H1 (cell line): Measurements from ENCODE around the gene ASTN1. TPM values are rescaled to one million over a fixed set of nuclear protein-coding genes. Genes with fewer than 3 reads are reported as not detected.

ENCODE experiments used
- CTCF ChIA-PET: fragments of 300-600 bp; sonication (Branson Sonifier 250); formaldehyde crosslinking; loops from one replicate; lab custom pipeline; 2021; ENCODE audit not compliant: partially characterized antibody; lab: Charles Lee
- POLR2A ChIA-PET: fragments of 300-600 bp; sonication (Branson Sonifier 250); formaldehyde crosslinking; loops from one replicate; lab custom pipeline; 2021; ENCODE audit warnings: inconsistent platforms; ENCODE audit not compliant: partially characterized antibody; lab: Charles Lee
- DNase-seq, 2 experiments: peaks; one replicate each; pipeline versions ENCODE4 v3.0.0 to v3.0.0-alpha.2; 2010 to 2022; ENCODE audit warnings: low spot score in 2 of 2, low read depth in 1 of 2, mixed read lengths in 1 of 2
- FAIRE-seq: peaks from 2 replicates; lab custom pipeline; 2011; peaks lifted over from hg19 to GRCh38; lab: Jason Lieb, UNC
- H2AFZ ChIP-seq: 2 replicates; pipeline ENCODE4 v1.8.1; 2012; ENCODE audit warnings: low read length, inconsistent platforms
- H2AK5ac ChIP-seq: 2 replicates; pipeline ENCODE4 v1.6.1; 2013; ENCODE audit warnings: low read depth, low read length
- H2BK120ac ChIP-seq: replicated peaks from 2 replicates; pipeline ENCODE3; 2013; ENCODE audit warnings: low read depth, low read length, inconsistent platforms
- H2BK12ac ChIP-seq: 2 replicates; pipeline ENCODE4 v1.6.1; 2013; ENCODE audit warnings: low read depth, low read length
- H2BK15ac ChIP-seq: 2 replicates; pipeline ENCODE4 v1.6.1; 2013; ENCODE audit warnings: low read length
- H2BK20ac ChIP-seq: 2 replicates; pipeline ENCODE4 v1.6.1; 2013; ENCODE audit warnings: low read length
- H2BK5ac ChIP-seq: 2 replicates; pipeline ENCODE4 v1.6.1; 2013; ENCODE audit warnings: low read depth, low read length
- H3K14ac ChIP-seq: 2 replicates; pipeline ENCODE4 v1.6.1; 2013; ENCODE audit warnings: inconsistent platforms; ENCODE audit not compliant: insufficient read length
- H3K18ac ChIP-seq: 2 replicates; pipeline ENCODE4 v1.6.1; 2013; ENCODE audit warnings: low read length; ENCODE audit errors: extremely low read depth
- H3K23ac ChIP-seq: 2 replicates; pipeline ENCODE4 v1.6.1; 2013; ENCODE audit warnings: inconsistent platforms; ENCODE audit not compliant: insufficient read length
- H3K23me2 ChIP-seq: 2 replicates; pipeline ENCODE4 v1.6.1; 2013; ENCODE audit warnings: low read depth, low read length
- H3K27ac ChIP-seq: 2 replicates; pipeline ENCODE4 v1.6.1; 2011; ENCODE audit warnings: low read depth, low read length, inconsistent platforms
- H3K27me3 ChIP-seq, 4 experiments: replicated peaks in 1 of 4; 1 replicate in 1 of 4; 2 replicates in 3 of 4; pipeline versions ENCODE4 v1.6.1 to v1.8.1; 2011 to 2013; ENCODE audit warnings: low read length in 3 of 4, mild to moderate bottlenecking in 3 of 4, inconsistent platforms in 2 of 4, mixed read lengths in 2 of 4, moderate library complexity in 1 of 4; ENCODE audit not compliant: control insufficient read depth in 3 of 4, insufficient read depth in 3 of 4; ENCODE audit errors: extremely low read depth in 1 of 4
- H3K36me3 ChIP-seq, 4 experiments: 2 replicates each; pipeline versions ENCODE4 v1.6.1 to v1.8.1; 2011 to 2013; ENCODE audit warnings: mild to moderate bottlenecking in 4 of 4, low read length in 3 of 4, moderate library complexity in 2 of 4, control low read depth in 1 of 4, inconsistent platforms in 1 of 4; ENCODE audit not compliant: insufficient read depth in 4 of 4, control insufficient read depth in 2 of 4
- H3K4ac ChIP-seq: replicated peaks from 2 replicates; pipeline ENCODE3; 2013; ENCODE audit warnings: low read length, low read depth, mixed read lengths, inconsistent platforms; ENCODE audit not compliant: insufficient read length
- H3K4me1 ChIP-seq, 4 experiments: replicated peaks in 1 of 4; 1 replicate in 1 of 4; 2 replicates in 3 of 4; pipeline versions ENCODE4 v1.6.1 to v1.8.1; 2011 to 2013; ENCODE audit warnings: low read length in 3 of 4, inconsistent platforms in 2 of 4, mixed read lengths in 1 of 4; ENCODE audit not compliant: insufficient read depth in 4 of 4, control insufficient read depth in 3 of 4
- H3K4me2 ChIP-seq, 2 experiments: 2 replicates each; pipeline versions ENCODE4 v1.6.1 to v1.8.1; 2011 to 2013; ENCODE audit warnings: low read depth in 2 of 2, low read length in 2 of 2, control low read depth in 1 of 2, inconsistent platforms in 1 of 2, mild to moderate bottlenecking in 1 of 2; ENCODE audit not compliant: insufficient read depth in 1 of 2
- H3K4me3 ChIP-seq, 4 experiments: fragments of 200-600, 300-600 bp in 1 of 4; sonication (generic), shearing (Covaris generic), sonication (Bioruptor Twin) in 1 of 4; 2 replicates each; pipeline versions ENCODE4 v1.5.1 to v1.8.1; 2011 to 2016; ENCODE audit warnings: low read length in 4 of 4, low read depth in 3 of 4, control low read depth in 2 of 4, inconsistent platforms in 2 of 4, mild to moderate bottlenecking in 2 of 4, mixed read lengths in 1 of 4, moderate library complexity in 1 of 4; ENCODE audit not compliant: insufficient read depth in 2 of 4; ENCODE audit errors: extremely low read depth in 1 of 4
- H3K56ac ChIP-seq: replicated peaks from 2 replicates; pipeline ENCODE3; 2013; ENCODE audit warnings: low read depth, mild to moderate bottlenecking, mixed read lengths, low read length, inconsistent platforms; ENCODE audit not compliant: insufficient read length
- H3K79me1 ChIP-seq: 2 replicates; pipeline ENCODE4 v1.6.1; 2013; ENCODE audit warnings: low read depth, low read length, control low read depth
- H3K79me2 ChIP-seq, 2 experiments: 2 replicates each; pipeline versions ENCODE4 v1.6.1 to v1.8.1; 2012 to 2013; ENCODE audit warnings: low read length in 2 of 2, mild to moderate bottlenecking in 2 of 2, inconsistent platforms in 1 of 2; ENCODE audit not compliant: insufficient read depth in 2 of 2, control insufficient read depth in 1 of 2
- H3K9ac ChIP-seq, 4 experiments: replicated peaks in 1 of 4; 1 replicate in 1 of 4; 2 replicates in 3 of 4; pipeline versions ENCODE4 v1.6.1 to v1.8.1; 2011 to 2013; ENCODE audit warnings: low read depth in 3 of 4, low read length in 3 of 4, control low read depth in 2 of 4, mild to moderate bottlenecking in 2 of 4, moderate library complexity in 2 of 4, inconsistent platforms in 1 of 4; ENCODE audit errors: extremely low read depth in 1 of 4
- H3K9me3 ChIP-seq, 2 experiments: 2 replicates each; pipeline versions ENCODE4 v1.6.1 to v1.8.1; 2012 to 2013; ENCODE audit warnings: mild to moderate bottlenecking in 2 of 2, moderate library complexity in 2 of 2, control low read depth in 1 of 2, inconsistent platforms in 1 of 2, low read depth in 1 of 2, low read length in 1 of 2, mixed read lengths in 1 of 2; ENCODE audit not compliant: insufficient read depth in 2 of 2
- H4K20me1 ChIP-seq, 2 experiments: replicated peaks in 1 of 2; 2 replicates each; pipeline versions ENCODE3 to v1.8.1; 2011 to 2013; ENCODE audit warnings: inconsistent platforms in 2 of 2, low read length in 2 of 2, mild to moderate bottlenecking in 1 of 2; ENCODE audit not compliant: insufficient read depth in 2 of 2, control insufficient read depth in 1 of 2
- H4K5ac ChIP-seq: 2 replicates; pipeline ENCODE4 v1.6.1; 2013; ENCODE audit warnings: low read length, low read depth, mixed read lengths, inconsistent platforms; ENCODE audit not compliant: insufficient read length
- H4K8ac ChIP-seq: 2 replicates; pipeline ENCODE4 v1.8.0; 2013; ENCODE audit warnings: mild to moderate bottlenecking, moderate library complexity, low read length, inconsistent platforms; ENCODE audit not compliant: insufficient read depth; ENCODE audit errors: extremely low read depth
- H4K91ac ChIP-seq: replicated peaks from 2 replicates; pipeline ENCODE3; 2013; ENCODE audit warnings: low read length, mixed read lengths, inconsistent platforms; ENCODE audit not compliant: insufficient read length
- CBX5 ChIP-seq: fragments of 300-800, 300-1000 bp; sonication (generic); IDR thresholded peaks from 2 replicates; pipeline ENCODE4 v1.7.1; 2016; ENCODE audit warnings: antibody characterized with exemption, low read length, low read depth
- EP300 ChIP-seq, 2 experiments: IDR thresholded peaks; 1 replicate in 1 of 2; 2 replicates in 1 of 2; pipeline ENCODE4 v1.6.1; 2011 to 2012; ENCODE audit warnings: low read depth in 2 of 2, low read length in 2 of 2, mild to moderate bottlenecking in 2 of 2, borderline replicate concordance in 1 of 2, inconsistent platforms in 1 of 2, moderate library complexity in 1 of 2
- HDAC6 ChIP-seq: IDR thresholded peaks from one replicate; pipeline ENCODE4 v1.7.1; 2012; ENCODE audit warnings: low read depth, mild to moderate bottlenecking, inconsistent platforms, low read length, moderate library complexity
- KDM4A ChIP-seq: IDR thresholded peaks from one replicate; pipeline ENCODE4 v1.7.1; 2012; ENCODE audit warnings: low read depth, mild to moderate bottlenecking, moderate library complexity, low read length, inconsistent platforms; ENCODE audit not compliant: severe bottlenecking
- NRF1 ChIP-seq: IDR thresholded peaks from 2 replicates; pipeline ENCODE4 v1.6.1; 2011; ENCODE audit warnings: mild to moderate bottlenecking, low read depth, low read length, improper control_type of control experiment
- RBBP5 ChIP-seq: IDR thresholded peaks from 2 replicates; pipeline ENCODE4 v1.7.1; 2012; ENCODE audit warnings: low read depth, mild to moderate bottlenecking, inconsistent platforms, low read length, moderate library complexity, borderline replicate concordance
- RNF2 ChIP-seq: fragments of 200-900, 300-1000 bp; sonication (generic); IDR thresholded peaks from 2 replicates; pipeline ENCODE4 v1.7.1; 2016; ENCODE audit warnings: borderline replicate concordance, low read depth, mild to moderate bottlenecking, antibody characterized with exemption, low read length; ENCODE audit not compliant: poor library complexity, severe bottlenecking; ENCODE audit errors: missing control alignments
- RXRA ChIP-seq: IDR thresholded peaks from 2 replicates; pipeline ENCODE4 v1.6.1; 2011; ENCODE audit warnings: low read depth, mild to moderate bottlenecking, low read length, moderate library complexity; ENCODE audit not compliant: insufficient read depth
- SIX5 ChIP-seq: IDR thresholded peaks from 2 replicates; pipeline ENCODE4 v1.6.1; 2011; ENCODE audit warnings: mild to moderate bottlenecking, low read depth, low read length
- SP1 ChIP-seq: IDR thresholded peaks from 2 replicates; pipeline ENCODE4 v1.6.1; 2011; ENCODE audit warnings: low read depth, low read length
- SRF ChIP-seq: IDR thresholded peaks from 2 replicates; pipeline ENCODE4 v1.6.1; 2011; ENCODE audit warnings: mild to moderate bottlenecking, low read depth, low read length, moderate library complexity
- polyA plus RNA-seq, 7 experiments: library from polyadenylated mRNA; depleted of rRNA in 3 of 7; stranded (reverse) in 5 of 7; unstranded in 2 of 7; fragments of >200 nt in 5 of 7; fragments of 200-250 nt in 2 of 7; gene quantifications; 1 replicate in 5 of 7; 2 replicates in 1 of 7; 4 replicates in 1 of 7; pipeline versions ENCODE4 v1.2.1 to v1.2.3, GENCODE V29; 2011 to 2013; ENCODE audit warnings: missing spikeins in 2 of 7, mixed read lengths in 2 of 7
- total RNA-seq: library from RNA; stranded (reverse); fragmentation: NEBNext Ultra II Directional; extraction: Animal tissue kit (Norgen Biotek cat#: 25700); gene quantifications from 2 replicates; pipeline ENCODE4 v1.2.1, GENCODE V29; 2021
- TF ChIP-seq, protein P1 (sequence below), 3 experiments: IDR thresholded peaks; 1 replicate in 2 of 3; 2 replicates in 1 of 3; pipeline versions ENCODE4 v1.5.1 to v1.6.1; 2011; ENCODE audit warnings: low read length in 3 of 3, mild to moderate bottlenecking in 3 of 3, inconsistent platforms in 2 of 3, low read depth in 1 of 3, moderate library complexity in 1 of 3; ENCODE audit not compliant: insufficient read depth in 1 of 3; ENCODE audit errors: control extremely low read depth in 1 of 3

The ASTN1 gene
- total and polyA plus RNA-seq, 2 of the 8 experiments (the other 6 are each of a cell fraction or from before 2014, with no cell fraction given), result 2.9 to 4.1 TPM

- H3K36me3 ChIP-seq, result no peaks in the 10 kb centered on the region
- no peak for TF ChIP-seq RBBP5
- no peak for TF ChIP-seq KDM4A
- TF ChIP-seq, protein P1, sequence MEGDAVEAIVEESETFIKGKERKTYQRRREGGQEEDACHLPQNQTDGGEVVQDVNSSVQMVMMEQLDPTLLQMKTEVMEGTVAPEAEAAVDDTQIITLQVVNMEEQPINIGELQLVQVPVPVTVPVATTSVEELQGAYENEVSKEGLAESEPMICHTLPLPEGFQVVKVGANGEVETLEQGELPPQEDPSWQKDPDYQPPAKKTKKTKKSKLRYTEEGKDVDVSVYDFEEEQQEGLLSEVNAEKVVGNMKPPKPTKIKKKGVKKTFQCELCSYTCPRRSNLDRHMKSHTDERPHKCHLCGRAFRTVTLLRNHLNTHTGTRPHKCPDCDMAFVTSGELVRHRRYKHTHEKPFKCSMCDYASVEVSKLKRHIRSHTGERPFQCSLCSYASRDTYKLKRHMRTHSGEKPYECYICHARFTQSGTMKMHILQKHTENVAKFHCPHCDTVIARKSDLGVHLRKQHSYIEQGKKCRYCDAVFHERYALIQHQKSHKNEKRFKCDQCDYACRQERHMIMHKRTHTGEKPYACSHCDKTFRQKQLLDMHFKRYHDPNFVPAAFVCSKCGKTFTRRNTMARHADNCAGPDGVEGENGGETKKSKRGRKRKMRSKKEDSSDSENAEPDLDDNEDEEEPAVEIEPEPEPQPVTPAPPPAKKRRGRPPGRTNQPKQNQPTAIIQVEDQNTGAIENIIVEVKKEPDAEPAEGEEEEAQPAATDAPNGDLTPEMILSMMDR (IDR thresholded peaks at IDR 0.05; ENCODE audit: control extremely low read depth in 1 of 3, insufficient read depth in 1 of 3, low read depth in 1 of 3, low read length in 3 of 3), result no peak
- no peak for TF ChIP-seq HDAC6
- TF ChIP-seq EP300 (IDR thresholded peaks at IDR 0.05; ENCODE audit: borderline replicate concordance in 1 of 2, low read depth in 2 of 2, low read length in 2 of 2), result no peak
- no peak for TF ChIP-seq RNF2
- no peak for TF ChIP-seq SP1
- no peak for TF ChIP-seq NRF1
- no peak for TF ChIP-seq CBX5
- no peak for TF ChIP-seq RXRA
- no peak for TF ChIP-seq SRF
- no peak for TF ChIP-seq SIX5
- H2BK5ac ChIP-seq, result no peak overlapping the region
- FAIRE-seq, result no peak
- H3K14ac ChIP-seq, result no peak overlapping the region
- H4K20me1 ChIP-seq, result no peaks in the 10 kb centered on the region
- no peak overlapping the region for H3K18ac ChIP-seq
- no peak overlapping the region for H3K4me2 ChIP-seq
- no peak overlapping the region for H3K27ac ChIP-seq
- H2BK15ac ChIP-seq, result no peak overlapping the region
- DNase-seq, result no peak
- H2BK20ac ChIP-seq, result no peak overlapping the region
- H3K9ac ChIP-seq, result no peak overlapping the region
- H4K8ac ChIP-seq, result no peak overlapping the region
- no peak overlapping the region for H4K91ac ChIP-seq
- H3K79me2 ChIP-seq, result no peaks in the 10 kb centered on the region
- CTCF ChIA-PET, result interaction anchor here (1.3 kb wide), 1 partner anchor 30 kb away, joined by 3 read pairs; no protein-coding TSS in a partner anchor
- peaks cover 12 to 29% (median 22%) of the 10 kb centered on the region in 4 experiments for H3K27me3 ChIP-seq
- H3K79me1 ChIP-seq, result no peaks in the 10 kb centered on the region
- H3K56ac ChIP-seq, result no peak overlapping the region
- no peak overlapping the region for H2AFZ ChIP-seq
- H2AK5ac ChIP-seq, result no peak overlapping the region
- POLR2A ChIA-PET, result no interaction called here
- no peaks in the 10 kb centered on the region for H3K9me3 ChIP-seq
- no peaks in the 10 kb centered on the region for H3K23me2 ChIP-seq
- H3K4me3 ChIP-seq, result no peak overlapping the region
- H2BK12ac ChIP-seq, result no peak overlapping the region
- no peak overlapping the region for H4K5ac ChIP-seq
- H3K4ac ChIP-seq, result no peak overlapping the region
- no peak overlapping the region for H2BK120ac ChIP-seq
- no peaks in the 10 kb centered on the region for H3K4me1 ChIP-seq
- H3K23ac ChIP-seq, result no peak overlapping the region
Measured at GRCh38 chr1:177206831-177207355, 42.4 kb upstream of the ASTN1 start.
